Suprapubic skin (tissue), 3 donors: ENCODE results near the gene KRTAP10-3.

Source experiments
- CTCF ChIP-seq, 2 donors: fragments of 200-600 bp in 1 of 2; fragments of 450-650 bp in 1 of 2; sonication (generic) in 1 of 2; IDR thresholded peaks; one replicate each; pipeline ENCODE4 v1.5.1; 2016 to 2019; ENCODE audit warnings: antibody characterized with exemption in 2 of 2, mild to moderate bottlenecking in 1 of 2, moderate library complexity in 1 of 2
- EP300 ChIP-seq: sonication (generic); formaldehyde crosslinking; IDR thresholded peaks from one replicate; pipeline ENCODE4 v1.6.1; 2017; ENCODE audit warnings: antibody characterized with exemption
- POLR2A ChIP-seq, 2 donors: fragments of 450-650 bp; IDR thresholded peaks; one replicate each; pipeline ENCODE4 v1.6.1; 2017; ENCODE audit warnings: antibody characterized with exemption in 2 of 2, mild to moderate bottlenecking in 2 of 2, moderate library complexity in 2 of 2

- TF ChIP-seq POLR2A (IDR thresholded peaks at IDR 0.05) (no peak), CTCF (IDR thresholded peaks at IDR 0.05) (no peak), EP300 (no peak)
Observed at GRCh38 chr21:44539046-44539445, 19.5 kb downstream of the KRTAP10-3 start.
